GM12878 (cell line): Measurements from ENCODE around the gene SMAD9.

Source experiments
- BCL11A ChIP-seq: IDR thresholded peaks from 2 replicates; pipeline ENCODE4 v1.6.1; 2011; ENCODE audit warnings: low read depth, low read length
- EZH2 ChIP-seq: IDR thresholded peaks from 2 replicates; pipeline ENCODE4 v1.6.1; 2012; ENCODE audit warnings: low read depth, mild to moderate bottlenecking, control low read depth, inconsistent platforms, low read length, borderline replicate concordance; ENCODE audit not compliant: control insufficient read depth
- IRF4 ChIP-seq: IDR thresholded peaks from 2 replicates; pipeline ENCODE4 v1.6.1; 2011; ENCODE audit warnings: low read depth, low read length
- JUNB ChIP-seq: IDR thresholded peaks from 2 replicates; pipeline ENCODE4 v1.6.1; 2016; ENCODE audit warnings: antibody characterized with exemption, mild to moderate bottlenecking
- MYC ChIP-seq: IDR thresholded peaks from 2 replicates; pipeline ENCODE4 v1.6.1; 2011; ENCODE audit warnings: mild to moderate bottlenecking, low read length, moderate library complexity, inconsistent platforms; ENCODE audit not compliant: insufficient read depth, insufficient replicate concordance, insufficient read length, severe bottlenecking
- RELA ChIP-seq: fragments of 450-650 bp; IDR thresholded peaks from 2 replicates; pipeline ENCODE4 v1.8.0; 2014; ENCODE audit warnings: borderline replicate concordance; ENCODE audit not compliant: partially characterized antibody
- RFX5 ChIP-seq: IDR thresholded peaks from 2 replicates; pipeline ENCODE4 v1.6.1; 2011; ENCODE audit warnings: low read depth, low read length, improper control_type of control experiment
- TAF1 ChIP-seq: IDR thresholded peaks from 2 replicates; pipeline ENCODE4 v1.6.1; 2011; ENCODE audit warnings: mild to moderate bottlenecking, low read depth, low read length, borderline replicate concordance
- TARDBP ChIP-seq: IDR thresholded peaks from 2 replicates; pipeline ENCODE4 v1.6.1; 2016; ENCODE audit warnings: borderline replicate concordance
- TF ChIP-seq, protein P1 (sequence below), 3 experiments: IDR thresholded peaks in 2 of 3; conservative IDR thresholded peaks in 1 of 3; 2 replicates each; pipeline ENCODE4 v1.5.1; 2011; ENCODE audit warnings: low read depth in 3 of 3, low read length in 3 of 3, mild to moderate bottlenecking in 3 of 3, control low read depth in 2 of 3, moderate library complexity in 2 of 3, inconsistent platforms in 1 of 3, mixed read lengths in 1 of 3; ENCODE audit not compliant: control insufficient read depth in 2 of 3, insufficient read depth in 1 of 3; ENCODE audit errors: extremely low read depth in 1 of 3

DNA sequence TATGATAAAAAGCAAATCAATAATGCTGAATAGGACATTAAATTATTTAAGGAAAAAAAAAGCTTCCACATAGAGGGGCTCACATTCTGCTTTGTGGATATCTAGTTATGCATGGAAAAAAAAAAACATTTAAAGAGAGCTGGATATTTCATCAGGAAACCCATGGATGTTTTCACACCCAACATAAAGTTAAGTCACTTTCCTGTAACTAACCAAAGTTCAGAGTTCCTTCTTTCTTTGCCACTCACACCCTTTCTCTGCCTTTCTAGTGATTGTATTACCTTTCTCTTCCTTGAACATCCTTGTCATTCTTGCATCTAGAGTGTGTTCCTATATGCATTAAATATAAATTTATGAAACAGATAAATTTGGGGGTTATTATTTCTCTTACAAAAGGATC lies 53.8 kb downstream of the SMAD9 start:
- no peak for TF ChIP-seq JUNB
- TF ChIP-seq, protein P1, sequence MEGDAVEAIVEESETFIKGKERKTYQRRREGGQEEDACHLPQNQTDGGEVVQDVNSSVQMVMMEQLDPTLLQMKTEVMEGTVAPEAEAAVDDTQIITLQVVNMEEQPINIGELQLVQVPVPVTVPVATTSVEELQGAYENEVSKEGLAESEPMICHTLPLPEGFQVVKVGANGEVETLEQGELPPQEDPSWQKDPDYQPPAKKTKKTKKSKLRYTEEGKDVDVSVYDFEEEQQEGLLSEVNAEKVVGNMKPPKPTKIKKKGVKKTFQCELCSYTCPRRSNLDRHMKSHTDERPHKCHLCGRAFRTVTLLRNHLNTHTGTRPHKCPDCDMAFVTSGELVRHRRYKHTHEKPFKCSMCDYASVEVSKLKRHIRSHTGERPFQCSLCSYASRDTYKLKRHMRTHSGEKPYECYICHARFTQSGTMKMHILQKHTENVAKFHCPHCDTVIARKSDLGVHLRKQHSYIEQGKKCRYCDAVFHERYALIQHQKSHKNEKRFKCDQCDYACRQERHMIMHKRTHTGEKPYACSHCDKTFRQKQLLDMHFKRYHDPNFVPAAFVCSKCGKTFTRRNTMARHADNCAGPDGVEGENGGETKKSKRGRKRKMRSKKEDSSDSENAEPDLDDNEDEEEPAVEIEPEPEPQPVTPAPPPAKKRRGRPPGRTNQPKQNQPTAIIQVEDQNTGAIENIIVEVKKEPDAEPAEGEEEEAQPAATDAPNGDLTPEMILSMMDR (IDR thresholded peaks at IDR 0.05 in 2 of 3, conservative IDR thresholded peaks at IDR 0.05 in 1 of 3; ENCODE audit: control insufficient read depth in 2 of 3, extremely low read depth in 1 of 3, insufficient read depth in 1 of 3, low read depth in 3 of 3, low read length in 3 of 3): no peak
- no peak for TF ChIP-seq BCL11A
- no peak for TF ChIP-seq RELA
- no peak for TF ChIP-seq MYC
- no peak for TF ChIP-seq TAF1
- no peak for TF ChIP-seq TARDBP
- TF ChIP-seq EZH2: no peak
- TF ChIP-seq IRF4: no peak
- TF ChIP-seq RFX5: no peak
